ENCODE measurements around the gene RALGAPB. TPM values are rescaled to one million over a fixed set of nuclear protein-coding genes. Genes with fewer than 3 reads are reported as not detected.

The RALGAPB gene
- total RNA-seq, 1 donor, result 45.8 TPM

DNA sequence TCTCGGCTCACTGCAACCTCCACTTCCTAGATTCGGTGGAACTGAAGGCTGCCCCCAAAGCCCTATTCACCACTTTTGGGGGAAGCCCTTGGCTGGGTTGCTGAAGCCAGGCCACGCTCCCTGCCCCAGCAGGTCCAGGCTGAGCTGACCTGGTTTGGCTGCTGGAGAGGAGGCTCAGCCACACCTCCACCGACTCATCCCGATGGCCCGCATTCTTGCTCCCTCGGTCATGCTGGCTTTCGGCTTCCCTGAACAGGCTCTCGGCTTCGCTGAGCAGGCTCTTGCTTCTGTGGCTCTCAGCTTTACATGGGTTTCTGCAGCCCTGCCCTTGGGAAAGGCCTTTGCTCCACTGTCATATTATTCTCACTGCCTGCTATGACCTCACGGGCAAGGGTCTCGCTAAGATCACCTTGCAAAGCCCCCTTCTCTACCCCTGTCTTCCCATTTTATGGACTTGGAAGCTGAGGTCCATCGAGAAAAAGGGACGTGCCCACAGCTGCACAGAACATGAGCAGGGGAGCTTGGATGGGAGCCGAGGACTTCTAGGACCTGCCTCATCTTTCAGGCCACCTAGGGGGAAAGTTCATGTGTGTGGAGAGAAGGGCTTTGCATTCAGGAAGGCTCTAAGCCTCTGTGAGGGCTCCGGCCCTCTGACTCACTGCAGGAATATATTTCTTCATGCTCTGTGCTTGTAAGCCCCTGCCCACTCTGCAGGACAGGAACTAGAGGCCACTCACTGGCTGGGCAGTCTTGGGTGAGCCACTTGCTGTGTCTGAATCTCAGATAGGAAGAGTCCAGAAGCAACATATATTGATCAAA lies 144.6 kb downstream of the RALGAPB start:
- no peak for DNase-seq (ENCODE audit: low read depth)
- no peak overlapping the region for H3K4me3 ChIP-seq (ENCODE audit: low read depth, low read length)
- TF ChIP-seq, protein P1, sequence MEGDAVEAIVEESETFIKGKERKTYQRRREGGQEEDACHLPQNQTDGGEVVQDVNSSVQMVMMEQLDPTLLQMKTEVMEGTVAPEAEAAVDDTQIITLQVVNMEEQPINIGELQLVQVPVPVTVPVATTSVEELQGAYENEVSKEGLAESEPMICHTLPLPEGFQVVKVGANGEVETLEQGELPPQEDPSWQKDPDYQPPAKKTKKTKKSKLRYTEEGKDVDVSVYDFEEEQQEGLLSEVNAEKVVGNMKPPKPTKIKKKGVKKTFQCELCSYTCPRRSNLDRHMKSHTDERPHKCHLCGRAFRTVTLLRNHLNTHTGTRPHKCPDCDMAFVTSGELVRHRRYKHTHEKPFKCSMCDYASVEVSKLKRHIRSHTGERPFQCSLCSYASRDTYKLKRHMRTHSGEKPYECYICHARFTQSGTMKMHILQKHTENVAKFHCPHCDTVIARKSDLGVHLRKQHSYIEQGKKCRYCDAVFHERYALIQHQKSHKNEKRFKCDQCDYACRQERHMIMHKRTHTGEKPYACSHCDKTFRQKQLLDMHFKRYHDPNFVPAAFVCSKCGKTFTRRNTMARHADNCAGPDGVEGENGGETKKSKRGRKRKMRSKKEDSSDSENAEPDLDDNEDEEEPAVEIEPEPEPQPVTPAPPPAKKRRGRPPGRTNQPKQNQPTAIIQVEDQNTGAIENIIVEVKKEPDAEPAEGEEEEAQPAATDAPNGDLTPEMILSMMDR (IDR thresholded peaks at IDR 0.05; ENCODE audit: insufficient read depth, low read depth, low read length), result no peak

DNA sequence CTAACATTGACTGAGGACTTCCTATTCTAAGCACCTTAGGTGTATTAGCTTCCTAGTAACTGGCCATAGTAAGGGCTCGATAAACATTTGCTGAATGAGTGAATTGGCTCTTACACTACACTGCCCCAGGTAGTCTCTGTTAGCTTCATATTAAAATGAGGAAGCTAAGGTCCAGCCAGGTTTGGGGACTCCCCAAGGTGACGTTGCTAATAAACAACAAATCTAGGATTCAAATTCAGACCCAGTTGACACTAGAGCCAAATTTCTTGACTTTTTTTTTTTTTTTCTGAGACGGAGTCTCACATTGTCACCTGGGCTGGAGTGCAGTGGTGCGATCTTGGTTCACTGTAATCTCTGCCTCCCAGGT lies 145.2 kb downstream of the RALGAPB start:
- H3K4me3 ChIP-seq (ENCODE audit: low read depth, low read length), result no peak overlapping the region
- TF ChIP-seq, protein P1 (IDR thresholded peaks at IDR 0.05; ENCODE audit: insufficient read depth, low read depth, low read length), result no peak
- DNase-seq (ENCODE audit: low read depth), result no peak

DNA sequence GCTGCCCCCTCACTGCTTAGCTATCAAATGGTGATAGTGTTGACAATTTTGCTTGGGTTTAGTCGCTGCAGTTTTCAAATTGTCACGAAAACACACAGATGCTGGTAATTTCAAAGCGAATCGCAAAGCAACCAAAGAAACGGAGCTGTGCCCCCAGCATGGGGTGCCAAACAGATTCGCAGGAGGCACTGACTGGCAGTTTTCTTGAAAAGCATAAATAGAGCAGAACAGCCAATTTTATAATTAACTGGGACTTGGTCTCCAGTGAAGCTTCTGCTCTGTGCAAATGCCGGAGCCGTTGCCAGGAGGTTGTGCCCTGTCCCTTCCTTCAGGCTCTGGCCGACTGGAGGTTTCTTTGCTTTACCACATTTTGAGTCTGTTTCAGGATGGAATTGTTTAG lies 147.8 kb downstream of the RALGAPB start:
- TF ChIP-seq, protein P1 (IDR thresholded peaks at IDR 0.05; ENCODE audit: insufficient read depth, low read depth, low read length), result no peak
- no peak for DNase-seq (ENCODE audit: low read depth)
- H3K4me3 ChIP-seq (ENCODE audit: low read depth, low read length), result no peak overlapping the region

DNA sequence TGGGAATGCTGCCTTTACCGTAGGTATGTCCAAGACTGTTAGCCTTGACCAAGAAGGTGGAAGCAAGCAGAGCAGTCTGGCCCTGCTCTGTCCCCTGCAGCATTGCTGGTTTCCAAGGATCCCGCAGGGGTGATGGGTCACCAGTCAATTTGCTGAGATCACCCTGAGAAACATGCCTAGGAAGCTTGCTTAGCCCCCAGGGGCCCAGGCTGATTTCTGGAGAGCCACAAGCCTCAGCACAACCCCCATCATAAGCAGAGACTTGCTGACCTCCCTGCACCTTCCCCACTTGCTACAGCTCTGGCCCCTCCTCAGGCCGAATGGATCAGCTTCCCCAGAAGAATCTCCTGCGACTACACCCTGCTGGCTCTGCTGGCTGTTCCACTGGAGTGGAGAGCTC lies 150.4 kb downstream of the RALGAPB start:
- H3K4me3 ChIP-seq (ENCODE audit: low read depth, low read length), result no peak overlapping the region
- no peak for DNase-seq (ENCODE audit: low read depth)
- TF ChIP-seq, protein P1 (IDR thresholded peaks at IDR 0.05; ENCODE audit: insufficient read depth, low read depth, low read length), result no peak

DNA sequence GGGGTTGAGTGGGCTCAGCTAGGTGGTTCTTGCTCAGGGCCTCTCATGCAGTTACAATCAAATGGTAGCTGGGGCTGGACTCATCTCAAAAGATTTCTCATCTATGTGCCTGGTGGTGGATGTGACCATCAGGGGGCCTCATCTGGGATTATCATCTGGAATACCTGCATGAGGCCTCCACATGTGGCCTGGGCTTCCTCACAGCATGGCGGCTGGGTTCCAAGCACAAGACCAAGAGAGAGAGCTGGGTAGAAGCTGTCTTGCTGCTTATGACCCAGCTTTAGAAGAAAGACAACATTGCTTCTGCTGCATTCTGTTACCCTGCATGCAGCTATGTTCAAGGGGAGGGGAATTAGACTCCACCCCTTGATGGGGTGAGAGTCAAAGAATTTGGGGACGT lies 151.4 kb downstream of the RALGAPB start:
- no peak for DNase-seq (ENCODE audit: low read depth)
- TF ChIP-seq, protein P1 (IDR thresholded peaks at IDR 0.05; ENCODE audit: insufficient read depth, low read depth, low read length), result no peak
- H3K4me3 ChIP-seq (ENCODE audit: low read depth, low read length), result no peak overlapping the region

DNA sequence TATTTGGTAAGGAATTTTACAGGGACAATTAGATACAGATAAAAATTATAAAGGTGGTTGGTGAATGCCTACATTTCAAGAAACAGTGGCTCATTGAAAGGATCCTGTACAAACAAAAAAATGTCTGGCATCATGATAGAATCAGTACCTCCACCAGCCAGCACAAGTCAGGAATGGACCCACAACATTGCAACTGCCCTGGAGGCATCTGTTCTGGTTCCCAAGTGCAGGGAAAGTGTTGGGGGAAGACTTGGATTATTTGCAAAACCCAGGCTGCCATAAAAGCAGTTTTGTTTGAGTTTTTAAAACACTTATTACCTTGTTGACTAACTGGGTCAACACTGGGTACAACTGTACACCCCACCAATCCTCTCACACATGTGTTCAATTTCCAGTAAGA lies 153.3 kb downstream of the RALGAPB start:
- no peak for DNase-seq (ENCODE audit: low read depth)
- TF ChIP-seq, protein P1 (IDR thresholded peaks at IDR 0.05; ENCODE audit: insufficient read depth, low read depth, low read length), result no peak
- no peak overlapping the region for H3K4me3 ChIP-seq (ENCODE audit: low read depth, low read length)
